GM19328 (cell line): Measurements from ENCODE around the gene MBNL1.
"Not testable (repeated sequence)": the region's sequence is repeated elsewhere in the genome, so short reads cannot be mapped to it uniquely, and the experiment has no call there.

Source experiments
- ATAC-seq: cut with Tn5 transposase; IDR thresholded peaks from one replicate; pipeline ENCODE4 v1.9.1; 2021; ENCODE audit warnings: mild to moderate bottlenecking, moderate library complexity; ENCODE audit not compliant: unreplicated experiment

MBNL1 gene

DNA sequence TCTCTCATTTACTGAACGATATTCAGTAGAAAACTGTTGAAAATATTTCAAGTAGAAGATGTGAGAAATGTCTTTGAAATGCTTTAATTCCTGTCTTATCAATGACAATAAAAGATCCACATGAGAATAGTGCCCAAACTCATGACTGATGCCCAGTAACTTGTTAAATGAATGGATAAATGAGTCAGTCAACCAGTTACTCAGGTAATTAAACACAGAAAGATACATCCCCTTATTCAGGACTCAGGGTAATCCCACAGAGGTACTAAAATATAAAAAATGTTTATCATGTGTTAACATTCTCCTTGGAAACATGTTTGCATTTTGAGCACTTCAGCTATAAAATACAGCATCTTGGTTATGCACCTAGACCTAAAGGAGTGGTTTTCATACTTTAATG is 169.5 kb downstream of the MBNL1 start:
- no peak for ATAC-seq

DNA sequence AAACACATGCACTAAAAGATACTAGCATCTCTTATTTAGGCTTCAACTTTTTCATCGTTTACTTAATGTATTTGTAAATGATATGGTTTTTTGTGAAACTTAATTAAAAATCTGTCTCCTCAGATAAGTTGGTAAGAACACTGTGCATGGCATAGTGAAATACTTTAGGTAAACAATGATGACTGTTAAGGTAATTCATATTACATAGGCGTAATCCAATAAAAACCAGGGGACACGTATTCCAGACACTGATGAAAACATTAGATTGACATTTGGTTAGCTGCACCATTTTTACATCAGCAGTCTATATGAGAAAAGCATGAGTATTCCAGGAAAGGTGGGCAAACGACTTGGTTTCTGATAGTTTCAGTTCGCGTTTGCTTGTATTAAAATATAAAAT is 170.0 kb downstream of the MBNL1 start:
- ATAC-seq: no peak

DNA sequence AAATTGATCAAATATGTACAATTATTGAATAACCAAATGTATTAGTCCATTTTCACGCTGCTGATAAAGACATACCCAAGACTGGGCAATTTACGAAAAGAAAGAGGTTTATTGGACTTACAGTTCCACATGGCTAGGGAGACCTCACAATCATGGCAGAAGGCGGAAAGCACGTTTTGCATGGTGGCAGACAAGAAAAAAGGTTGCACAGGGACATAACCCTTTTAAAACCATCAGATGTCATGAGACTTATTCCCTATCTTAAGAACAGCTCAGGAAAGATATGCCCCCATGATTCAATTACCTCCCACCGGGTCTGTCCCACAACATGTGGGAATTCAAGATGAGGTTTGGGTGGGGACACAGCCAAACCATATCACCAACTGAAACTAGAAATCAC is 171.5 kb downstream of the MBNL1 start:
- ATAC-seq: not testable (repeated sequence)

DNA sequence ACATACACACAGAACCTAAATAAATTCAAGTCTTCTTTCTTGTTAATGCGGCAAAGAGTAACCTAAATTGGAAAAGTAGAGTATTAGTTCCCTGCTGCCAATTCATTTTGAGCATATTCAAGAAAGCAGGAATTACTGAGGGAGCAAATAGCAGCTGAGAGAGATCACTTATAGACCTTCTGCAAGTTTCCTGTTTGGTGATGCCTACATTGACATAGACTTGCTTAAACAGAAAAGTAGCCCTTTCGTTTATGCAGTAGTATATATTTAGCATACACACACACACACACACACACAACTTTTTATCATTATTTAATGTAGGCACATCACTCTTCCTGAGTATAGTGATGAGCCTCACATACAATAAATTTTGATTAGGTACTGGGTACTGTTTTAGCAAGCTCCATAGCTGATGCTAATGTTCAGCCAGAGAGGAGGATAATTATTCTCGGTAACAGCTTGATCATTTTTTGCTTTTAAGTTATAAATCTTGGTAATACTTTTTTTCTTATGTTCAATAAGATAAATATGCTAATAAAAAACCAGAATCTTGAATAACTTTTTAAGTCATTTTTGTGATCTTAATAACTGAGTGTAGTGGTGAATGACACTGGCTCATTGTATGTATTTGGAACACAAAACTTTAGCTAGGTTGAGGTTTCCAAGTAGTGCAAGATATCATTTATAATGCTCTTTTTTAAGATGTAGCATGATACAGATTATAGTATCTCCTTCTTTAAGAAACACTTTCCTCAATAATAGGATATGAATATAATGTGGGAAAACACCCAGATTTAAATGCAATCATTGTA is 174.7 kb downstream of the MBNL1 start:
- no peak for ATAC-seq

DNA sequence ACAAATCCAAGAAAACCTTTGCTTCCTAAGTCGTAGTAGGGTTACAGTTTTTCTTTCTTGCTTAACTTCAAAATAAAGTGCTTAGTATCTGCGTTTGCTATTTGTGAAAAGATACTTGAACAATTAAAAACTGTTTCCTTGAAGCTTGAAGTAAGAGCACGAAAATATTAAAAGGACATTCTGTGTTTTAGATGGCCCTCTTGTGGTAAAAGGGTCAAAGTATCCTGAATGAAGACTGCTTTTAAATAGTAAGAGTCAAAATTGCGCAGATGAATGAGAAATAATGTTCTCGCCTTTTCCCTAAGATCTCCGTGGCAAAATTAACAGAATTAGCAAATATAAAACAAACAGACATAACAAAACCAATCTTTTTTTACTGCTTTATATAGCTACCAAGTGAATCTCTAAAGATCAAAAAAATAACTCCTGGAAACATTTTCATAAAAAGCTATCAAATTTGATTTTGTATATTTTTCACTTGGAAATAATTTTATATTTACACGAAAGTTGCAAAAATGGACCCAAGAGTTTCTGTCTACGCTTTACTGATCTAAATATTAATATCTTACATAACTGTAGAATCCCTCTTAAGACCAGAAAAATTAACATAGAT is 175.4 kb downstream of the MBNL1 start:
- no peak for ATAC-seq

DNA sequence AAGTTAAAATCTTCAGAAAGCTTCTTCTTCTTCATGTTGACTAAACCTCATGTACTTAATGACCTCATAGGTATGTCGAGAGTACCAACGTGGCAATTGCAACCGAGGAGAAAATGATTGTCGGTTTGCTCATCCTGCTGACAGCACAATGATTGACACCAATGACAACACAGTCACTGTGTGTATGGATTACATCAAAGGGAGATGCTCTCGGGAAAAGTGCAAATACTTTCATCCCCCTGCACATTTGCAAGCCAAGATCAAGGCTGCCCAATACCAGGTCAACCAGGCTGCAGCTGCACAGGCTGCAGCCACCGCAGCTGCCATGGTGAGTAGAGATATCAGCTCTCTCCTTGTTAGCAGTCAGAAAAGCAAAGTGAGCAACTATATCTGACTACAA is 176.5 kb downstream of the MBNL1 start:
- ATAC-seq: no peak

DNA sequence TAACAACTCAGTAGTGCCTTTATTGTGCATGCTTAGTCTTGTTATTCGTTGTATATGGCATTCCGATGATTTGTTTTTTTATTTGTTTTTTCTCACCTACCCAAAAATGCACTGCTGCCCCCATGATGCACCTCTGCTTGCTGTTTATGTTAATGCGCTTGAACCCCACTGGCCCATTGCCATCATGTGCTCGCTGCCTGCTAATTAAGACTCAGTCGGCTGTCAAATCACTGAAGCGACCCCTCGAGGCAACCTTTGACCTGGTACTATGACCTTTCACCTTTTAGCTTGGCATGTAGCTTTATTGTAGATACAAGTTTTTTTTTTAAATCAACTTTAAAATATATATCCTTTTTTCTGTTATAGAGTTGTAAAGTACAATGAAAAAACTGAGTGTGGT is 177.8 kb downstream of the MBNL1 start:
- no peak for ATAC-seq

DNA sequence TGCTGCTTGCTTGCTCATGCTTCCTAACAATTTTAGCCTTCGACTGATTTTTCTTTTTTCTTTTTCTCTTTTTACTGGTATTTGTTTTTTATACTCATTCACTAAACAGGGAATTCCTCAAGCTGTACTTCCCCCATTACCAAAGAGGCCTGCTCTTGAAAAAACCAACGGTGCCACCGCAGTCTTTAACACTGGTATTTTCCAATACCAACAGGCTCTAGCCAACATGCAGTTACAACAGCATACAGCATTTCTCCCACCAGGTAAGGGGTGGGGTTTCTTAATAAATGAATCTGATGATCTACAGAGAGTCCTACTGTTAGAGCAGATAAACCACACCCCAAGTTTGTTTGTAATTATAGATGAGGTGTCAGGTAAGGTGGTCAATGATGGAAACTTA is 178.8 kb downstream of the MBNL1 start:
- ATAC-seq: no peak

DNA sequence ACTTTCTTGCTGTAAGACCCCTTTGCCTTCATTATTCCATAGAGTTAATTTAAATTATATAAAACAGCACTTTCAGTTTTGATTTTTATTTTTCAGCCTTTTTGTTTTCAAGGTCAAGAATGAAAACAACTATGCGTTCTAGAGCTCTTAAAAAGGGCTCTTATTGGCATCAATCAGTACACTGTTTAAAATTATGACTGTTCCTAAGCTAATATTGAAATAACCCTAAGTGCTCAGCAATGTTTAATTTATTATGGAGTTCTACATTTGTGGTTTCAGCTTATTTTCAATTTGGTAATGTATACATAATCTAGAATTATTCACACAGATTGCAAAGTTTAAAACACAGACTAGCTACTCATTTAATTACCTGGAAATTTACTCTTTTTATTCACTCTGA is 179.4 kb downstream of the MBNL1 start:
- no peak for ATAC-seq

DNA sequence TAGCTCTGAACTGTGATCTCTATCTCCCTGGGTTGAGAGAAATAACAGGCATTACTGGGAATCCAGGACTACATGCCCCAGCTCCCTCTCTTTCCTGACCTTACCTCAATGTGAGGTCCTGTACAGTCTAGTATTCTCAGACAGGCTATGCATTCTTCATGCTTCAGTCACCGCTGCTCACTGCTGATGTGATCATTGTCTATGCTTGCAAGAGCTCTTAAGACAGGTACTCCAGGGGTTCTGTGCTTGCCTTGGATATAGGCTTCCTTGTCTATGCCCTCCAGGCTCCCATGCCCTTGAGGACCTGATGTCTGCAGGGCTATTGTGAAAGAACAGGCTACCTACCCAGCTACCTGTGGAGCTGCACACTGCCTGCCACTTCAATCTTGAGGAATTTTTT is 183.6 kb downstream of the MBNL1 start:
- ATAC-seq: no peak

DNA sequence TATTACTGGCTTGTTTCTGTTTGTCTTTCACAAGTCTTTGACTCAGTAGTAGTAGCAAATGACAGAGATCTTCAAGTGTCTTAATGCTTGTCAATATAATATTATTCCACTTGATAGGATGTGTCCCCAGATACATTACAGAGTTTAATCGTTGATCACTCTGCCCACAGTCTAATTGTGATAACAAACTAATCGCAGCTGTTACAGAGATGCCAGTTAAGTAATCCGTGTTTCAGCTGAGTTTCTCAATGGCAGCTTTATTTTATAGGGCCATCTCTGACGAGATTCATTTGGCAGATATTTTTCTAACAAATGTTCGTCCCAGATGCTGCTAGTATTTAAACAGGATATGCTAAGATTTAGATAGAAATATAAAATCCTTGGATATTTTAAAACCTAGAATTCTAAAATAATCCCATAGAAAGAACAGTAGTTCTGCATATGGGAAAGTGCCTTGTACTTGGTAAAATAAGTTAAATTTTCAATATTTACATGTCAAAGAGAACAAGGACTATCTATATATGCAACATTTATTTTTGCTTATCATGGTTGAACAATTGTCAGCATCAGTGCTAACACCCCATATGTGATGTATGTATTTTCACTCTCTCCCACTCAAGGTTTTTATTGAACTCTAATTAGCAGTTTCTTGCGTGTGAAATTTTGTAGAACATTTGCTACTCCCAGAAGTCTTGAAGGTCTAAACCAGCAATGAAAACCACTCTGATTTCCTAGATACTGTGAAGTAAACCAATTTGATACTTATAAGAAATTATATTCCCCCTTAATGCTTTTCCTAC is 185.5 kb downstream of the MBNL1 start:
- no peak for ATAC-seq

DNA sequence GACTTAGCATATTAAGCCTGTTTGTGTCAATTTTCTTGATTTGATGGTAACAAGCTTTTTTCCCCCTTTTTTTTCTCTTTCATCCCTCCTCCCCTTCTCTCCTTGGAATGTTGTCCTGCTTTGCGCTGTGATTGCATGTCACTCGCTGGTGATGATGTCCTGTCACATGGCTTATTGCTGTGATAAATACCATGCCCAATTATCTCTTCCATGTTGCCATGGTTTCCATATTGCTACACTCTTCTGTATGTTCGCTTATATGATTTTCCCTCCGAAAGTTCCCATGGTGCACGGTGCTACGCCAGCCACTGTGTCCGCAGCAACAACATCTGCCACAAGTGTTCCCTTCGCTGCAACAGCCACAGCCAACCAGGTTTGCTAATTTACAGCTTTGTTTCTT is 187.3 kb downstream of the MBNL1 start:
- no peak for ATAC-seq

DNA sequence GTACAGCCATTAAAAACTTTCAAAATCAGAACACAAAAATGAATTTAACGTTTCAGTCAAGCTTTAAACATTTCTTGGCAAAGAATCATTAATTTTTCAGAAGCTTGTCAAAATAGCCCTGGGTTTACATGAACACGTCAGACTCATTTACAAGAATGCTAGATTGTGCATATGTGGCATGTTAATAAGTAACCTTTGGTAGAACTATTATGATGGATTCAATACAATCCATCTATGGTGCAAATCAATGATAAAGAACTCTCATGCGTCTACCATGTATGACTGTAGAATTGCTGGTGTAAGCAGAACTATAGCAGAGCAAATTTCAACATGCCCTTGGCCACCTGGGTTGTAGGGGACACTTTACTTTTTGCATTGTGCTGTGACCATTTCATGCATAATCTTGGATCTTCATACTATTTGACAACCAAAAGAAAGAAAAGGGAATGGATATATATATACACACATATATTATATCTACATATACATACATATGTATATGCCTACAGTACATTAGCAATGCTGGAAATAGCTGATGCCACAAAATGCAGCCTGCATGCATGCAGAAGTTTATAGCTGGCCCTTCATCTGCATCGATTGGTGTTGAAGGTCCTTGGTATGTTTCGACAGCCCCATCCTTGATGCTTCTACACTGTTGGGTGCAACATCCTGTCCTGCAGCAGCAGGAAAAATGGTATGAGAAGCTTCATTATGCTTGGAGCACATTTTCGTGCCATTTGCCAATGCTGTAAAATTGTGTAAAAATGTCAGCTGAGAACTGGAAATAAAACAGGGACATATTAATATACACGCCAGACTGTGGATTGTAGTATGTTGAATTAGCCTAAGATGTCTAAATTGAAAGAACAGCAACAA is 189.0 kb downstream of the MBNL1 start:
- ATAC-seq: no peak

DNA sequence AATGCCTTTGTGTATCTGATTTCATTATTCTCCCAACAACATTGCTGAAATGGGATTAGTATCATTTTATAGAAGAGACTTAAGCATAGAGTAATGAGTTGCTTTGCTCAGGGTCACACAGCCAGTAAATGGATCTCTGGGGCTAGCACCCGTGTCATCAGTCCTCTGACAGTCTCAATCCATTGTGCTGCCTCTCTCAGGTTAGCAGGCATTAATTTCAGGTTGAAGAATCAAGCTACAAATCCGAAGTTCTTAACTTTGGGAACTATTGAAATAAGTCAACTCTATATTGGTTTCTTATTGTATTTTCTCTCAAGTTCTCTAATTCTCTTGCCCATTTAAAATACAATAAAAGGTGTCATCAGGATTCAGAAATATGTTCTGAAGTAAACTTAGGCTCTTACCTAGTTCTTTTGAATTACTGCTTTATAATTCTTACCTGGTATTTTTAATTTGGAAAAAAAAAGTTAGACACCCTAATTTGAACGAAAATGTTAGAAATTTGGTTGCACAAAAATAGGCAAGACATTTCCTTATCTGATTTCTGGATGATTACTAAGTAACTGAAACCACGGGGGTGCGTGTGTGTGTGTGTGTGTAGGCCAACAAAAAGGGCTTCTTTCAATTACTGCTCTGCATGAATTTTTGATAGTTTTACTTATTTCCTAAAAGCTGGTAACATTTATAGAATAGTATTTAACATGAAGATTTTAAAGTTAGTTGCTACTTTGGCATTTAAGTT is 189.8 kb downstream of the MBNL1 start:
- ATAC-seq: no peak

DNA sequence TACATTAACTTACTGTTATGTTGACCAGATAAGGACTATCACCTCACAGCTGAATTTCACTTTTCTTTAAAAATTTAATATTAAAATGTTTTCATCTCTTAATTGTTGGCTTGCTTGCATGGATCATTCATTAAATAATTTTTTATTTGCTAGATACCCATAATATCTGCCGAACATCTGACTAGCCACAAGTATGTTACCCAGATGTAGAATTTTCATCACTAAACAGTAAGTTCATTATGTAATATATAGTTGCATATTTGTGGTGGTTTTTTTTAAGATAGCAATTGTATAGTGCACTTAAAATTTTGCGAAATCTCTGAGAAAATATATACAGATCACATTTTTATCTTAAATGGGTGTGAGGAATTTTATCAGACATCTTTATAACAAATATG is 190.4 kb downstream of the MBNL1 start:
- ATAC-seq: no peak

DNA sequence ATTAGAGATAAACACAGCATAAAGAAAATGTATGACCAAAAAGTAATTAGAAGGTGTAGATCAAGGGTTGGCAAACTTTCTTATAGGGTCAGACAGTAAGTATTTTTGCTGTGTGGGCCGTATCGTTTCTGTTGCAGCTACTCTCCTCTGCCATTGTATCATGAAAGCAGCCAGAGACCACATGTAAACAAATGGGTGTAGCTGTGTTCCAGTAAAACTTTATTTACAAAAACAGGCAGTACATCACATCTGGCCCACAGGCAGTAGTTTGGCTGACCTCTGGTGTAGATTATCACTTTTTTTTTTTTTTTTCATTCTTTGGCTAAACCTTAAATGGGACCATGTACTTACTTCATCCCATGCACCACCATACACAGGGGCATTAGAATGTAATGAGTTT is 190.8 kb downstream of the MBNL1 start:
- ATAC-seq: no peak

DNA sequence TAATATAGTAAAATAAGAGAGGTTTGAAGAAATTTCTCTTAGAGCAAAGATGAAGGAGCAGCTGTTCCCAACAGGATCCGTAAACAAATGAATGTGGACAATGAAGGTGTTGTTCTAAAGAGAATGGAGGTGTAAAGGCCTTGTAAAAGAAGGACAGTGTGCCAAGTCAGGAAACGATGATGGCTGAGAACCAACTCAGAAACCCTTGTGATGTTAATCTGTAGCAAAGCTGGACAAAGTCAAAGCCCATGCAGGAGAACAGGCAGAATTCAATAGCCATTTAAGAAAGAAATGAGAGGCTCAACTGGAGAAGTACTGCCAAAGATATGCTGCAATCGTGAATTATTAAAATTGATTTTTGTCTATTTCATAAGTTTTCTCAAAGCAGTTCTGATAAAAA is 192.2 kb downstream of the MBNL1 start:
- ATAC-seq: no peak

DNA sequence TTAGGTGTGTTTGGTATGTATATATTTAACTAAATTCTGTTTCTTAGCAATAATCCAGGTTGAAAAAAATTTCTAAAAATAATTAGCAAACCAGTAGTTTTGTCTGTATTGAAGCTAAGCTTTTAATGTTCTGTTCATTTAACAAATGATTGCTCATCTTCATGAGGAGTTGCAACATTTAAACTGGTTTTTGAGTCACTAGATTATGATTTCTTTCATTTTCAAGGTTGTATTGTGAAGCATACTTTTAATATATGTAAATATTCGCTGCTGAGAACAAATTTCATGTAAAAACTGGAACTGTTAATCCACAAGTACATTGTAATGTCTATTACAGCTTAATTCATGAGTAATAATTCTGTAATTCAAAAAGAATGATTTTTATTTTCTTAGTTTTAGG is 192.7 kb downstream of the MBNL1 start:
- ATAC-seq: no peak

DNA sequence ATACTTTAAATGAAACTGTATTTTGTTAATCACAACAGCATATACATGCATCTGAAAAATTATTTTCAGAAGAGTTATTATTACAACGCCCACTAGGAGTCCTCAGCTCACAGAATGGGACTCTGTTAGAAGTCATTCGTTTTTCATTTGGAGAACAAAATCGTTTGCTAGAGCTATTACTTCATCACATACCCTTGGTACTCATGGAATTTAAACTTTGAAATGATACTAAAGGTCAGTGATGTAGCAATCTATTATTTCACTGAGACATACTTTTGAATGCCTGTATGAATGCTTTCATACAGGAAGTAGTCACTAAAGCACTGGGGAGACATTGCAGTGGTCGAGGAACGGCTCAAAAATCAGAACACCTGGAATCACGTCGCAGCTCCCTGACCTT is 198.1 kb downstream of the MBNL1 start:
- ATAC-seq: no peak

DNA sequence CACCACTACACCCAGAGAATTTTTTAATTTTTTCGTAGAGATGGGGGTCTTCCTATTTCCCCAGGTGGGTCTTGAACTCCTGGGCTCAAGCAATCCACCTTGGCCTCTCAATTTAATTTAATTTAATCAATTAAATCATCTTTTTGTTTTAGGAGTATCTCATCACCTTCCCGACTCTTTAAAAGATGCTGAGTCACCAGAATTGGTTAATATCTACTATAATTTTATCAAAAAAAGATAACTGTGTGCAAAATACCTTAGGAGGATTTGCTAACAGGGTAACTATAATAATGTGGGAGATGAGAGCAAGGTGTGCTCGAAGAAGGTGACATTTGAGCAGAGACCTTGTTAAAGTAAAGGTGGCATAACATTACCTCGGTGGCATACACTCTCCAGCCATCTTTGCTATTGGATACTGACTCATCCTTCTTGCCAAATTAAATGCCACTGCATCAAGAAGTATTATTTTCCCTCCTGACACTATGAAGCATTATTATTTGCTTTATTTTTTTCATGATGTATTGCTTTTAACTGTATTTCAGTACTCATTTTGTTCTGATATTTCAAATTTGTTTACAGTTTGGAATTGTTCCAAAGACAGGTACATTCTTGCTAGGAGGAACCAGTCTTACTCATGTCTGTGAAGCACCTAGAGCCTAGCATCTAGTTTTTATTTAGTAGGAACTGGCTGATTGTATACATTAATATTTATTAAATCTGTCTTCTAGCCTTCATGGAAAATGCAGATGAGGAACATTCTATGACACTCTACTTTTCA is 200.7 kb downstream of the MBNL1 start:
- no peak for ATAC-seq
